Left forelimb (tissue), 1 donor: ENCODE measurements around the gene NKX6-1.

Experiments used
- DNase-seq: peaks from one replicate; pipeline ENCODE4 v3.0.0-alpha.2; 2018; ENCODE audit warnings: low spot score

NKX6-1 gene

GRCh38 chr4:84498203-84498934, 723 bp downstream of the NKX6-1 start:
- DNase-seq = no peak

- no peak for DNase-seq
Measured at GRCh38 chr4:84497504-84498202, 1.4 kb downstream of the NKX6-1 start.

- no peak for DNase-seq
Measured at GRCh38 chr4:84496706-84497503, 2.2 kb downstream of the NKX6-1 start.

GRCh38 chr4:84496331-84496705, 2.8 kb downstream of the NKX6-1 start:
- DNase-seq = no peak

- DNase-seq = no peak
Measured at GRCh38 chr4:84495794-84496261, 3.3 kb downstream of the NKX6-1 start.

- no peak for DNase-seq
Measured at GRCh38 chr4:84495118-84495793, 3.8 kb downstream of the NKX6-1 start.

- no peak for DNase-seq
Measured at GRCh38 chr4:84494531-84494930, 4.6 kb downstream of the NKX6-1 start.

- DNase-seq = no peak
Measured at GRCh38 chr4:84494076-84494475, 5.0 kb downstream of the NKX6-1 start.

GRCh38 chr4:84493092-84493850, 5.8 kb downstream of the NKX6-1 start:
- no peak for DNase-seq

GRCh38 chr4:84492737-84493091, 6.4 kb downstream of the NKX6-1 start:
- DNase-seq = no peak

- DNase-seq = no peak
Measured at GRCh38 chr4:84492290-84492689, 6.8 kb downstream of the NKX6-1 start.

GRCh38 chr4:84491481-84491880, 7.6 kb downstream of the NKX6-1 start:
- DNase-seq = no peak

- DNase-seq = no peak
Measured at GRCh38 chr4:84490663-84491062, 8.4 kb downstream of the NKX6-1 start.

- no peak for DNase-seq
Measured at GRCh38 chr4:84484236-84484635, 14.9 kb downstream of the NKX6-1 start.

GRCh38 chr4:84483688-84484087, 15.4 kb downstream of the NKX6-1 start:
- DNase-seq = no peak

GRCh38 chr4:84482564-84483563, 16.2 kb downstream of the NKX6-1 start:
- DNase-seq = no peak

- no peak for DNase-seq
Measured at GRCh38 chr4:84481860-84482245, 17.2 kb downstream of the NKX6-1 start.

GRCh38 chr4:84481077-84481859, 17.8 kb downstream of the NKX6-1 start:
- DNase-seq = no peak

- DNase-seq = no peak
Measured at GRCh38 chr4:84480082-84480481, 19.0 kb downstream of the NKX6-1 start.
